ENCODE measurements around the gene MX1.

MX1 gene

DNA sequence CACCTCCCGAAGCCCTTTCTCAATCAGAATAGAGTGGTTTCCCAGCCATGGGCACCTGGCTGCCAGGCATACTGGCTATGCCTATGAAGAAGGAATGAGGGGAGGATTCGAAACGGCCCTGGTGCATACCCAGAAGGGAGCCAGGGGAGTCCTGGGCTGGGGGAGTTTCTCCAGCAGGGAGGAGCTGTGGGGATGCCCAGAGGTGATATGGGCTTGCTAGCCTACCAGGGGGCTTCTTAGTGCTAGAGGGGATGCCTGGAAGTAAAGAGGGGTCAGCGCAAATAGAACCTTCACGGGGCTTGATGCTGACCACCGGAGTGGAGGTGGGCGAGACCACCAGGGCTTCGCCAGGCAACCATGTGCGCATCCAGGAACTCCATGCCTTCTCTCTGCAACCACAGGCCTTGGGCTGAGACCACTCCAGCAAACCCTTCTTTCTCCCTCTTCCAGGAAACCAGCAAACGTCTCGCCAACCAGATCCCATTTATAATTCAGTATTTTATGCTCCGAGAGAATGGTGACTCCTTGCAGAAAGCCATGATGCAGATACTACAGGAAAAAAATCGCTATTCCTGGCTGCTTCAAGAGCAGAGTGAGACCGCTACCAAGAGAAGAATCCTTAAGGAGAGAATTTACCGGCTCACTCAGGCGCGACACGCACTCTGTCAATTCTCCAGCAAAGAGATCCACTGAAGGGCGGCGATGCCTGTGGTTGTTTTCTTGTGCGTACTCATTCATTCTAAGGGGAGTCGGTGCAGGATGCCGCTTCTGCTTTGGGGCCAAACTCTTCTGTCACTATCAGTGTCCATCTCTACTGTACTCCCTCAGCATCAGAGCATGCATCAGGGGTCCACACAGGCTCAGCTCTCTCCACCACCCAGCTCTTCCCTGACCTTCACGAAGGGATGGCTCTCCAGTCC lies 18.2 kb upstream of the MX1 start:
- TF ChIP-seq, protein P1, sequence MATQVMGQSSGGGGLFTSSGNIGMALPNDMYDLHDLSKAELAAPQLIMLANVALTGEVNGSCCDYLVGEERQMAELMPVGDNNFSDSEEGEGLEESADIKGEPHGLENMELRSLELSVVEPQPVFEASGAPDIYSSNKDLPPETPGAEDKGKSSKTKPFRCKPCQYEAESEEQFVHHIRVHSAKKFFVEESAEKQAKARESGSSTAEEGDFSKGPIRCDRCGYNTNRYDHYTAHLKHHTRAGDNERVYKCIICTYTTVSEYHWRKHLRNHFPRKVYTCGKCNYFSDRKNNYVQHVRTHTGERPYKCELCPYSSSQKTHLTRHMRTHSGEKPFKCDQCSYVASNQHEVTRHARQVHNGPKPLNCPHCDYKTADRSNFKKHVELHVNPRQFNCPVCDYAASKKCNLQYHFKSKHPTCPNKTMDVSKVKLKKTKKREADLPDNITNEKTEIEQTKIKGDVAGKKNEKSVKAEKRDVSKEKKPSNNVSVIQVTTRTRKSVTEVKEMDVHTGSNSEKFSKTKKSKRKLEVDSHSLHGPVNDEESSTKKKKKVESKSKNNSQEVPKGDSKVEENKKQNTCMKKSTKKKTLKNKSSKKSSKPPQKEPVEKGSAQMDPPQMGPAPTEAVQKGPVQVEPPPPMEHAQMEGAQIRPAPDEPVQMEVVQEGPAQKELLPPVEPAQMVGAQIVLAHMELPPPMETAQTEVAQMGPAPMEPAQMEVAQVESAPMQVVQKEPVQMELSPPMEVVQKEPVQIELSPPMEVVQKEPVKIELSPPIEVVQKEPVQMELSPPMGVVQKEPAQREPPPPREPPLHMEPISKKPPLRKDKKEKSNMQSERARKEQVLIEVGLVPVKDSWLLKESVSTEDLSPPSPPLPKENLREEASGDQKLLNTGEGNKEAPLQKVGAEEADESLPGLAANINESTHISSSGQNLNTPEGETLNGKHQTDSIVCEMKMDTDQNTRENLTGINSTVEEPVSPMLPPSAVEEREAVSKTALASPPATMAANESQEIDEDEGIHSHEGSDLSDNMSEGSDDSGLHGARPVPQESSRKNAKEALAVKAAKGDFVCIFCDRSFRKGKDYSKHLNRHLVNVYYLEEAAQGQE (IDR thresholded peaks at IDR 0.05; ENCODE audit: insufficient replicate concordance, low read depth) = no peak
- no peak for TF ChIP-seq SPI1 (IDR thresholded peaks at IDR 0.05; ENCODE audit: borderline replicate concordance, low read depth)
- TF ChIP-seq, protein P2, sequence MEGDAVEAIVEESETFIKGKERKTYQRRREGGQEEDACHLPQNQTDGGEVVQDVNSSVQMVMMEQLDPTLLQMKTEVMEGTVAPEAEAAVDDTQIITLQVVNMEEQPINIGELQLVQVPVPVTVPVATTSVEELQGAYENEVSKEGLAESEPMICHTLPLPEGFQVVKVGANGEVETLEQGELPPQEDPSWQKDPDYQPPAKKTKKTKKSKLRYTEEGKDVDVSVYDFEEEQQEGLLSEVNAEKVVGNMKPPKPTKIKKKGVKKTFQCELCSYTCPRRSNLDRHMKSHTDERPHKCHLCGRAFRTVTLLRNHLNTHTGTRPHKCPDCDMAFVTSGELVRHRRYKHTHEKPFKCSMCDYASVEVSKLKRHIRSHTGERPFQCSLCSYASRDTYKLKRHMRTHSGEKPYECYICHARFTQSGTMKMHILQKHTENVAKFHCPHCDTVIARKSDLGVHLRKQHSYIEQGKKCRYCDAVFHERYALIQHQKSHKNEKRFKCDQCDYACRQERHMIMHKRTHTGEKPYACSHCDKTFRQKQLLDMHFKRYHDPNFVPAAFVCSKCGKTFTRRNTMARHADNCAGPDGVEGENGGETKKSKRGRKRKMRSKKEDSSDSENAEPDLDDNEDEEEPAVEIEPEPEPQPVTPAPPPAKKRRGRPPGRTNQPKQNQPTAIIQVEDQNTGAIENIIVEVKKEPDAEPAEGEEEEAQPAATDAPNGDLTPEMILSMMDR (IDR thresholded peaks at IDR 0.05; ENCODE audit: insufficient read depth, low read length) = no peak
- no peak for TF ChIP-seq POLR2AphosphoS5 (IDR thresholded peaks at IDR 0.05; ENCODE audit: low read depth)
- H3K27me3 ChIP-seq (ENCODE audit: insufficient read depth, poor library complexity, severe bottlenecking) = no peaks in the 10 kb centered on the region
- H3K4me3 ChIP-seq (replicated peaks; ENCODE audit: insufficient read depth, low read length) = no peak overlapping the region
- no peak overlapping the region for H3K27ac ChIP-seq (replicated peaks)
- no peak for DNase-seq (ENCODE audit: low read depth in 1 of 2, low spot score in 1 of 2)

DNA sequence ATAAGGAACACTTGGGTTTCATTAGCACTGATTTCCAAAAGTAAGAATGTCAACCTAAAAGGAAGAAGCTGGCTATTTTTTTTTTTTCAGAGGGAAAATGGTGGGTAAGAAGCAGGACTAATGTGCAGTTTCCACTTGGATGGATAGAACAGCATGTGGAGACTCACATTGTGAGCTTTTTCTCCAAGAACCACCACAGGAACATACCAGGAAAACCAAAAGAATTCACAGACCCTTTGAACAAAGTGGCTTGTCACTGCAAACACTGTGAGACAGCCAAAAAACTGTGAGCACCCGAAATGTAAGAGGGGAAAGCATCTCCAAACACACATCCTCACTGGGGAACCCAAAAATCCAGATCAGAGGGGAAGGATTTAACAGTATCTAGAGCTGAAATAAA lies 15.7 kb upstream of the MX1 start:
- DNase-seq (ENCODE audit: low read depth in 1 of 2, low spot score in 1 of 2) = no peak
- TF ChIP-seq, protein P2 (IDR thresholded peaks at IDR 0.05; ENCODE audit: insufficient read depth, low read length) = no peak
- TF ChIP-seq GABPA (IDR thresholded peaks at IDR 0.05; ENCODE audit: low read depth) (no peak), SPI1 (IDR thresholded peaks at IDR 0.05; ENCODE audit: borderline replicate concordance, low read depth) (no peak), POLR2AphosphoS5 (IDR thresholded peaks at IDR 0.05; ENCODE audit: low read depth) (no peak)
- TF ChIP-seq, protein P1 (IDR thresholded peaks at IDR 0.05; ENCODE audit: insufficient replicate concordance, low read depth) = no peak
- H3K4me3 ChIP-seq (replicated peaks; ENCODE audit: insufficient read depth, low read length) = no peak overlapping the region
- no peak overlapping the region for H3K27ac ChIP-seq (replicated peaks)
- H3K27me3 ChIP-seq (ENCODE audit: insufficient read depth, poor library complexity, severe bottlenecking) = no peaks in the 10 kb centered on the region

DNA sequence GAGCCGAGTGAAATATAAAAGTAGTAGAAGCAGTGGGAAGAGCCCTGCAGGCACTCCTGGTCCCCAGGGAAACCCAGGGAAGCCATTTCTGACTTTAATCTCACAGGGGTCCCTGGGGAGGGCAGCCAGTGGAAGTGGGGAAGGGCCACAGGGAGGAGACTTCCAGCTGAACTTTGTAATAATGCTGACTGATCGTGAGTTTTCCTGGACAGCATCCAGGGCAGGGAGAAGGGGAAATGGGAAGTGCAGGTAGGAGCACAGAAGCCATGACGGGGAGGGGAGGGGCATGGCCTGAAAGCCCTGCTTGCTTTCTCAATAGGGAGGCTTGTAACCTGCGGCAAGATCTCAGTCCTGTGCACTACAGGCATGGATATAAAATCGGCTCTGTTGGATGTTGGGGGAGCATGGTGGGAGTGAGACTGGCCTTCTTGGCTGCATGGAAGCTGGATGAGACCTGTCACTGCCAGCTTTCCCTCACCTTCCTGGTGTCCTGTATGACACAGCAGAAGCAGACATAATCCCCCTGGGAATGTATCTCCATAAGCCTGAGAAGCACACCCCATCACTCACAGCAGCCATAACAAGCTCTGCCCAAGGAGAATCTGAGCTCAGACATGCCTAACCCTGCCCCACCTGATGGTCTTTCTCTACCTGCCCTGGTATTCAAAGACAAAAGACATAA lies 15.1 kb upstream of the MX1 start:
- no peak for DNase-seq (ENCODE audit: low read depth in 1 of 2, low spot score in 1 of 2)
- no peak overlapping the region for H3K27ac ChIP-seq (replicated peaks)
- H3K4me3 ChIP-seq (replicated peaks; ENCODE audit: insufficient read depth, low read length) = no peak overlapping the region
- TF ChIP-seq POLR2AphosphoS5 (IDR thresholded peaks at IDR 0.05; ENCODE audit: low read depth) (no peak), SPI1 (IDR thresholded peaks at IDR 0.05; ENCODE audit: borderline replicate concordance, low read depth) (no peak), GABPA (IDR thresholded peaks at IDR 0.05; ENCODE audit: low read depth) (no peak)
- TF ChIP-seq, protein P2 (IDR thresholded peaks at IDR 0.05; ENCODE audit: insufficient read depth, low read length) = no peak
- TF ChIP-seq, protein P1 (IDR thresholded peaks at IDR 0.05; ENCODE audit: insufficient replicate concordance, low read depth) = no peak
- no peaks in the 10 kb centered on the region for H3K27me3 ChIP-seq (ENCODE audit: insufficient read depth, poor library complexity, severe bottlenecking)
